PC-9 (cell line): ENCODE measurements around the gene POP5.

Experiments
- CTCF ChIP-seq: fragments of 200-600 bp; sonication (generic); conservative IDR thresholded peaks from 2 replicates; pipeline ENCODE4 v1.6.1; 2017; ENCODE audit warnings: mixed run types, antibody characterized with exemption, mild to moderate bottlenecking, moderate library complexity
- EZH2 ChIP-seq: fragments of 200-600 bp; sonication (generic); IDR thresholded peaks from 2 replicates; pipeline ENCODE4 v1.8.0; 2017; ENCODE audit warnings: antibody characterized with exemption, low read depth

- TF ChIP-seq CTCF (no peak), EZH2 (no peak)
Observed at GRCh38 chr12:120628919-120629318, 47.7 kb upstream of the POP5 start.
